ENCODE data around the gene JUN.

GRCh38 chr1:58804853-58805565 lies 21.2 kb upstream of the JUN start:
- no peak for TF ChIP-seq EP300 (conservative IDR thresholded peaks at IDR 0.05; ENCODE audit: poor library complexity, severe bottlenecking)
- TF ChIP-seq REST (IDR thresholded peaks at IDR 0.05; ENCODE audit: borderline replicate concordance) = no peak
- no peak for TF ChIP-seq RAD21 (conservative IDR thresholded peaks at IDR 0.05)
- no peak for TF ChIP-seq CTCF (IDR thresholded peaks at IDR 0.05; ENCODE audit: poor library complexity, severe bottlenecking)

All from neural cell (in vitro differentiated cells).